Keratinocyte (primary cell): ENCODE data around the gene ASTL. TPM values are rescaled to one million over a fixed set of nuclear protein-coding genes. Genes with fewer than 3 reads are reported as not detected.

ENCODE experiments used
- DNase-seq: peaks from one replicate; pipeline ENCODE4 v3.0.0-alpha.2; 2011; ENCODE audit warnings: low read depth, missing footprints, low spot score
- FAIRE-seq: peaks from 2 replicates; lab custom pipeline; 2011; peaks lifted over from hg19 to GRCh38; lab: Jason Lieb, UNC
- H2AFZ ChIP-seq: 2 replicates; pipeline ENCODE4 v1.6.0; 2012; ENCODE audit warnings: low read length, control low read depth, inconsistent platforms; ENCODE audit not compliant: control insufficient read depth
- H3K27ac ChIP-seq: 2 replicates; pipeline ENCODE4 v1.5.1; 2011; ENCODE audit warnings: low read length; ENCODE audit not compliant: control insufficient read depth, insufficient read depth
- H3K27me3 ChIP-seq: 3 replicates; pipeline ENCODE4 v1.6.0; 2011; ENCODE audit warnings: low read length; ENCODE audit not compliant: control insufficient read depth, insufficient read depth; ENCODE audit errors: extremely low read depth
- H3K36me3 ChIP-seq, 2 experiments: 2 replicates in 1 of 2; 3 replicates in 1 of 2; pipeline ENCODE4 v1.5.1; 2011; ENCODE audit warnings: low read length in 2 of 2, mild to moderate bottlenecking in 1 of 2; ENCODE audit not compliant: control insufficient read depth in 2 of 2, insufficient read depth in 2 of 2; ENCODE audit errors: extremely low read depth in 1 of 2
- H3K4me1 ChIP-seq: 3 replicates; pipeline ENCODE4 v1.5.1; 2011; ENCODE audit warnings: low read length; ENCODE audit not compliant: control insufficient read depth, insufficient read depth; ENCODE audit errors: extremely low read depth
- H3K4me2 ChIP-seq: 3 replicates; pipeline ENCODE4 v1.6.0; 2011; ENCODE audit warnings: low read depth, low read length; ENCODE audit not compliant: control insufficient read depth, insufficient read depth; ENCODE audit errors: extremely low read depth
- H3K4me3 ChIP-seq, 3 experiments: fragments of 200-600 bp in 1 of 3; sonication (generic) in 1 of 3; 2 replicates in 2 of 3; 3 replicates in 1 of 3; pipeline ENCODE4 v1.5.1; 2011 to 2016; ENCODE audit warnings: low read length in 3 of 3, mild to moderate bottlenecking in 3 of 3, control low read depth in 2 of 3, inconsistent platforms in 1 of 3, low read depth in 1 of 3, mixed read lengths in 1 of 3, mixed run types in 1 of 3, moderate library complexity in 1 of 3; ENCODE audit not compliant: control insufficient read depth in 2 of 3, insufficient read depth in 2 of 3; ENCODE audit errors: extremely low read depth in 1 of 3
- H3K79me2 ChIP-seq: 2 replicates; pipeline ENCODE4 v1.6.0; 2012; ENCODE audit warnings: low read length; ENCODE audit not compliant: control insufficient read depth, insufficient read depth
- H3K9ac ChIP-seq: 3 replicates; pipeline ENCODE4 v1.6.0; 2011; ENCODE audit warnings: low read length; ENCODE audit not compliant: control insufficient read depth, insufficient read depth; ENCODE audit errors: extremely low read depth
- H3K9me1 ChIP-seq: 3 replicates; pipeline ENCODE4 v1.6.0; 2011; ENCODE audit warnings: low read length; ENCODE audit not compliant: control insufficient read depth, insufficient read depth; ENCODE audit errors: extremely low read depth
- H3K9me3 ChIP-seq: 2 replicates; pipeline ENCODE4 v1.5.1; 2012; ENCODE audit warnings: low read depth, low read length; ENCODE audit not compliant: control insufficient read depth
- H4K20me1 ChIP-seq: 3 replicates; pipeline ENCODE4 v1.6.0; 2011; ENCODE audit warnings: low read length; ENCODE audit not compliant: control insufficient read depth, insufficient read depth; ENCODE audit errors: extremely low read depth
- EZH2 ChIP-seq: IDR thresholded peaks from one replicate; pipeline ENCODE4 v1.6.1; 2012; ENCODE audit warnings: inconsistent platforms, mild to moderate bottlenecking, low read length, moderate library complexity
- dilution Hi-C: fragments of 300-500 bp; cut with MboI; formaldehyde crosslinking; loops from one replicate; pipeline ENCODE4 v1.7.0; 2020; ENCODE audit warnings: low sequenced_read_pairs; ENCODE audit not compliant: extremely low pct_ligation_motif_present
- polyA plus RNA-seq, 5 experiments: library from polyadenylated mRNA; depleted of rRNA in 3 of 5; stranded (reverse) in 3 of 5; stranded (forward) in 1 of 5; unstranded in 1 of 5; fragments of >200 nt; gene quantifications; 1 replicate in 1 of 5; 2 replicates in 3 of 5; 3 replicates in 1 of 5; pipeline versions ENCODE4 v1.2.1 to v1.2.3, GENCODE V29; 2011 to 2012; ENCODE audit warnings: missing spikeins in 2 of 5, low read depth in 1 of 5, low replicate concordance in 1 of 5
- TF ChIP-seq, protein P1 (sequence below), 3 experiments: IDR thresholded peaks in 1 of 3; conservative IDR thresholded peaks in 1 of 3; optimal IDR thresholded peaks in 1 of 3; 2 replicates in 2 of 3; 3 replicates in 1 of 3; pipeline versions ENCODE3 to v1.5.1; 2011; ENCODE audit warnings: low read length in 3 of 3, mild to moderate bottlenecking in 3 of 3, moderate library complexity in 2 of 3, control low read depth in 1 of 3, inconsistent platforms in 1 of 3; ENCODE audit not compliant: insufficient read depth in 2 of 3; ENCODE audit errors: extremely low read depth in 1 of 3

The ASTL gene
- polyA plus RNA-seq, 1 donor (not counting 4 experiments of a cell fraction or from before 2014, with no cell fraction given), result not detected

- FAIRE-seq (no peak), DNase-seq (no peak)
- no peaks in the 10 kb centered on the region for H3K79me2 ChIP-seq
- no peaks in the 10 kb centered on the region for H3K9me3 ChIP-seq
- H3K36me3 ChIP-seq, result no peaks in the 10 kb centered on the region
- H3K9ac ChIP-seq, result no peak overlapping the region
- no peaks in the 10 kb centered on the region for H3K4me1 ChIP-seq
- H3K27me3 ChIP-seq, result peaks cover 8% of the 10 kb centered on the region
- no peak overlapping the region for H3K4me2 ChIP-seq
- H3K4me3 ChIP-seq, result no peak overlapping the region
- TF ChIP-seq, protein P1, sequence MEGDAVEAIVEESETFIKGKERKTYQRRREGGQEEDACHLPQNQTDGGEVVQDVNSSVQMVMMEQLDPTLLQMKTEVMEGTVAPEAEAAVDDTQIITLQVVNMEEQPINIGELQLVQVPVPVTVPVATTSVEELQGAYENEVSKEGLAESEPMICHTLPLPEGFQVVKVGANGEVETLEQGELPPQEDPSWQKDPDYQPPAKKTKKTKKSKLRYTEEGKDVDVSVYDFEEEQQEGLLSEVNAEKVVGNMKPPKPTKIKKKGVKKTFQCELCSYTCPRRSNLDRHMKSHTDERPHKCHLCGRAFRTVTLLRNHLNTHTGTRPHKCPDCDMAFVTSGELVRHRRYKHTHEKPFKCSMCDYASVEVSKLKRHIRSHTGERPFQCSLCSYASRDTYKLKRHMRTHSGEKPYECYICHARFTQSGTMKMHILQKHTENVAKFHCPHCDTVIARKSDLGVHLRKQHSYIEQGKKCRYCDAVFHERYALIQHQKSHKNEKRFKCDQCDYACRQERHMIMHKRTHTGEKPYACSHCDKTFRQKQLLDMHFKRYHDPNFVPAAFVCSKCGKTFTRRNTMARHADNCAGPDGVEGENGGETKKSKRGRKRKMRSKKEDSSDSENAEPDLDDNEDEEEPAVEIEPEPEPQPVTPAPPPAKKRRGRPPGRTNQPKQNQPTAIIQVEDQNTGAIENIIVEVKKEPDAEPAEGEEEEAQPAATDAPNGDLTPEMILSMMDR (optimal IDR thresholded peaks at IDR 0.05 in 1 of 3, IDR thresholded peaks at IDR 0.05 in 1 of 3, conservative IDR thresholded peaks at IDR 0.05 in 1 of 3; ENCODE audit: extremely low read depth in 1 of 3, insufficient read depth in 2 of 3, low read length in 3 of 3), result no peak
- no peak for TF ChIP-seq EZH2
- no peaks in the 10 kb centered on the region for H4K20me1 ChIP-seq
- dilution Hi-C loops, result no loop called here
- H3K9me1 ChIP-seq, result no peaks in the 10 kb centered on the region
- H3K27ac ChIP-seq, result no peak overlapping the region
- no peak overlapping the region for H2AFZ ChIP-seq
These were observed 8.7 kb downstream of the ASTL start for GRCh38 chr2:96129528-96130120.

DNA sequence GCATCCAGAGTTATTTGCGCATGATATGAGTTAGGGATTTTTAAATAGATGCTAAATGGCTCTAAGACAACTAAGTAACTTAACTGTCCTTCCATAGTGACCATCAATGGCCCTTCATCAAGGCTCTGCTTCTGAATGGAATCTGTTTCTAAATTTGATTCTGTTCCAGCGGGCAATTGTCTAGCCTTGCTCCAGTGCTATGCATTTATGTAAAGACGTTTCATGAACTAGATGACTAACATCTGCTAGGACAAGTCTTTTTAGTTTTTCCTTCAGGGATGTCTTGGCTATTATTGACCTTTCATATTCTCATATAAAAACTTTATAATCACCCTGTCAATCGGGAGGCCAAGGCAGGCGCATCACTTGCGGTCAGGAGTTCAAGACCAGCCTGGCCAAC lies 9.8 kb downstream of the ASTL start:
- Histone ChIP-seq H3K9me3 (no peaks in the 10 kb centered on the region), H3K27me3 (peaks cover 3% of the 10 kb centered on the region), H3K36me3 (no peaks in the 10 kb centered on the region), H3K9me1 (no peaks in the 10 kb centered on the region), H3K9ac (no peak overlapping the region), H3K79me2 (no peaks in the 10 kb centered on the region), H3K27ac (no peak overlapping the region), H2AFZ (no peak overlapping the region), H3K4me2 (no peak overlapping the region), H3K4me3 (no peak overlapping the region), H4K20me1 (no peaks in the 10 kb centered on the region), H3K4me1 (no peaks in the 10 kb centered on the region)
- no peak for DNase-seq
- dilution Hi-C loops, result no loop called here
- TF ChIP-seq EZH2, result no peak
- TF ChIP-seq, protein P1 (optimal IDR thresholded peaks at IDR 0.05 in 1 of 3, IDR thresholded peaks at IDR 0.05 in 1 of 3, conservative IDR thresholded peaks at IDR 0.05 in 1 of 3; ENCODE audit: extremely low read depth in 1 of 3, insufficient read depth in 2 of 3, low read length in 3 of 3), result no peak
- no peak for FAIRE-seq
